HT-29 (cell line): Measurements from ENCODE around the gene E2F1. TPM values are rescaled to one million over a fixed set of nuclear protein-coding genes. Genes with fewer than 3 reads are reported as not detected.
"Not testable (repeated sequence)": the region's sequence is repeated elsewhere in the genome, so short reads cannot be mapped to it uniquely, and the experiment has no call there.

ENCODE experiments used
- DNase-seq: peaks from one replicate; pipeline ENCODE4 v3.0.0-alpha.2; 2015; ENCODE audit warnings: low spot score
- total RNA-seq: library from RNA; depleted of rRNA; stranded (reverse); fragments of >200 nt; shearing (Covaris generic); gene quantifications from 2 replicates; pipeline ENCODE4 v1.2.3, GENCODE V29; 2014

E2F1 gene
- total RNA-seq, 1 experiment from 2014 or later, result 98.9 TPM

GRCh38 chr20:33711446-33711738, 25.2 kb upstream of the E2F1 start:
- DNase-seq, result no peak

DNA sequence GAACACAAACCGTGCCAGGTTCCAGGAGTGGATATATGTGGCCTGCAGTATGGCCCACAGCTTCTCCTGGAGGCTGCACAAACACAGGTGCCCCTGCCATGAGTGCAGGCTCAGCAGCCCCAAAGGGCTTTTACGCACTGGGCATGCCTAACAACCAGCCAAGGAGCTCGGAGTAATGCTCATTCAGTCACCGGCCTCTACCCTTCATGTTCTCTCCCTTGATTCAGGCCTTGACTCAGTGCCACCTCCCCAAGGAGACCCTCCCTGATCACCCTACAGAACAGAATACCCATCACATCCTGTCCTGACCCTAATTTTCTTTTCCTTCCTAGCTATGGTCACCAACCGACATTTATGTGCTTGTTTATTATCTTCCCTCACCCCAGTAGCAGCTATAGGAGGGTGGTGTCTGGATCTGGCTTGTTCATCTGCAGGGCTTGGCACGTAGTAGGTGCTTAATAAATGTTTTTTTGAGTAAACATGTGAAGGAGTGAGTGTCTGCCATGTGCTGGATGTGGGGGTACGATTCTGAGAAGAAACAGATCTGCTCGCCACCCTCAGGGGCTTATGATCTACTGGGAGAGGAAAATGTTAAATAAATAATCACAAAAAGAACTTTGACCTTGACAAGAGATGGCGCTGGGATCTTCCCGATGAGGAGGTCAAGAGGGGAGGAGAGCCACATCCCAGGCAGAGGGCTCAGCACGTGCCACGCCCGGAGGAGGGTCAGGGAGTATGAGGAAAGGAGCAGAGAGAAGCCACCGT, 24.7 kb upstream of the E2F1 start:
- DNase-seq, result no peak

GRCh38 chr20:33709905-33710541, 23.8 kb upstream of the E2F1 start:
- DNase-seq, result no peak

DNA sequence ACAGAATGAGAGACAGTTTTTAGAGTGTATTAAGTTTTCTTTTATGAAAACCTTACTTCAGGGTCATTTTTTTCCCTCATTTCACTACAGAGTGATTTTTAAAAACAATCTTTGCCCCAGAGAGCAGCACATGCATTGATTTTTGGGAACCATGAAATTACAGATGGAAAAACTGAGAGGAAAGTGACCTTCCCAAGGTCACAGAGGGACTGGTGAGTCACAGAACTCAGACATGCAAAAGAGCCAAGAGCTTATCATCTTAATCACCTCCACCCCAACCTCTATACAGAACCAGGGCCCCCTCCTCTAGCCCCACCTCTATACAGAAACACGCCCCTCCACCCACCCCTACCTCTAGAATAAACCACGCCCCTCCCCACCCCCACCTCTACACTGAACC, 23.2 kb upstream of the E2F1 start:
- no peak for DNase-seq

DNA sequence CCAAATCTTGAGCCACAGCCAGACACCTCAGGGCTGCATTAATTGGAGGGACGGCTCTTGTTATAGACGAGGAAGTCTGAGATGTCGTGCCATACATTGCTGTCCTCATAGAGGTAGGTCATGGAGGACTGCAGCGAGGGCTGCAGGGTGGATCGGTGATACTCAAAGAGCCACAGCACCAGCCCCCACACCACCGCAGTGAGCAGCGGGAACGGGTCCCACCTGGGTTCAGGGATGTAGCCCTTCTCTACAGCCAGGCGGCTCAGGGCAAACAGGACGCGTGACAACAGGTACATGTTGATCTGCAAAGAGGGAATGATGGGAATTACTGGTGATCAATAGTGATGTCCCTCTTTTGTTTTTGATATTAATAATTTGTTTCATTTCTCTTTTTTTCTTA, 21.5 kb upstream of the E2F1 start:
- no peak for DNase-seq

- no peak for DNase-seq
Observed at GRCh38 chr20:33704197-33704924, 18.2 kb upstream of the E2F1 start.

- DNase-seq, result no peak
Observed at GRCh38 chr20:33703498-33704137, 17.4 kb upstream of the E2F1 start.

DNA sequence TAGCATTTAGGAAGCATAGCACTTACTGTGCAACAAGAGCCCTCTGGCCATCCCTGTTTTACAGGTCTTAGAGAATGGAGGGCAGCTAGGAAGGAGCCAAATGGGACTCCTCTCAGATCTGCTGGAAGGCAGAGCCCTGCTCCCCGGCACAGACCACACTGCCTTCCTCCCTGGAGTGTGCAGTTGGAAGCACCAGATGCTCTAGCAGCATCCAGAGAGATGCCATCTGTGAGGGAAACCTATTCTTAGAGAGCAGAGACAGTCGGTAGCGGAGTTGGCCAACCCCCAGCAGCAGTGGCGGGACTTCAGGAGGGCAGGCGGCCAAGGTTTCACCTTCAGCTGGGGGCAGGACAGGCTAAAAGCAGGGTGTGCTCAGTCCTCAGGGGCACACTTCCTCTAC, 16.7 kb upstream of the E2F1 start:
- no peak for DNase-seq

DNA sequence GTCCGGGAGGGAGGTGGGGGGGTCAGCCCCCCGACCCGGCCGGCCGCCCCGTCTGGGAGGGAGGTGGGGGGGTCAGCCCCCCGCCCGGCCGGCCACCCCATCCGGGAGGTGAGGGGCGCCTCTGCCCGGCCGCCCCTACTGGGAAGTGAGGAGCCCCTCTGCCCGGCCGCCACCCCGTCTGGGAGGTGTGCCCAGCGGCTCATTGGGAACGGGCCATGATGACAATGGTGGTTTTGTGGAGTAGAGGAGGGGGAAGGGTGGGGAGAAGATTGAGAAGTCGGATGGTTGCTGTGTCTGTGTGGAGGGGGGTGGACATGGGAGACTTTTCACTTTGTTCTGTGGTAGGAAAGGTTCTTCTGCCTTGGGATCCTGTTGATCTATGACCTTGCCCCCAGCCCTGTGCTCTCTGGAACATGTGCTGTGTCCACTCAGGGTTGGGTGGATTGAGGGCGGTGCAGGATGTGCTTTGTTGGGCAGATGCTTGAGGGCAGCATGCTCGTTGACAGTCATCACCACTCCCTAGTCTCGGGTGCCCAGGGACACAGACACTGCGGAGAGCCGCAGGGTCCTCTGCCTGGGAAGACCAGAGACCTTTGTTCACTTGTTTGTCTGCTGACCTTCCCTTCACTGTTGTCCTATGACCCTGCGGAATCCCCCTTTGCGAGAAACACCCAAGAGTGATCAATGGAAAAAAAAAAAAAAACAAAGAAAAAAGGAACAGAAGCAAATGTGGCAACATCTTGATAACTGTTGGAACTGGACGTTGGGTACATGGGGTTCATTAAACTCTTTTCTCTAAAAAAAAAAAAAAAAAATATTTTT, 15.7 kb upstream of the E2F1 start:
- no peak for DNase-seq

DNA sequence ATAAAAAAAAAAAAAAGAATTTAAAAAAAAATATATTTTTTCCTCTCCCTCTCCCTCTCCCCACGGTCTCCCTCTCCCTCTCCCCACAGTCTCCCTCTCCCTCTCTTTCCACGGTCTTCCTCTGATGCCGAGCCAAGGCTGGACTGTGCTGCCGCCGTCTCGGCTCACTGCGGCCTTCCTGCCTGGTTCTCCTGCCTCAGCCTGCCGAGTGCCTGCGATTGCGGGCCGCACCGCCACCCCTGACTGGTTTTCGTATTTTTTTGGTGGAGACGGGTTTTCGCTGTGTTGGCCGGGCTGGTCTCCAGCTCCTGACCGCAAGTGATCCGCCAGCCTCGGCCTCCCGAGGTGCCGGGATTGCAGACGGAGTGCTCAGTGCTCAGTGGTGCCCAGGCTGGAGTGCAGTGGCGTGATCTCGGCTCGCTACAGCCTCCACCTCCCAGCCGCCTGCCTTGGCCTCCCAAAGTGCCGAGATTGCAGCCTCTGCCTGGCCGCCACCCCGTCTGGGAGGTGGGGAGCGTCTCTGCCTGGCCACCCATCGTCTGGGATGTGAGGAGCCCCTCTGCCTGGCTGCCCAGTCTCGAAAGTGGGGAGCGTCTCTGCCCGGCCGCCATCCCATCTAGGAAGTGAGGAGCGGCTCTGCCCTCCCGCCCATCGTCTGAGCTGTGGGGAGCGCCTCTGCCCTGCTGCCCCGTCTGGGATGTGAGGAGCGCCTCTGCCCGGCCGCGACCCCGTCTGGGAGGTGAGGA, 14.7 kb upstream of the E2F1 start:
- DNase-seq, result not testable (repeated sequence)

- DNase-seq, result not testable (repeated sequence)
Observed at GRCh38 chr20:33698966-33699365, 12.8 kb upstream of the E2F1 start.

DNA sequence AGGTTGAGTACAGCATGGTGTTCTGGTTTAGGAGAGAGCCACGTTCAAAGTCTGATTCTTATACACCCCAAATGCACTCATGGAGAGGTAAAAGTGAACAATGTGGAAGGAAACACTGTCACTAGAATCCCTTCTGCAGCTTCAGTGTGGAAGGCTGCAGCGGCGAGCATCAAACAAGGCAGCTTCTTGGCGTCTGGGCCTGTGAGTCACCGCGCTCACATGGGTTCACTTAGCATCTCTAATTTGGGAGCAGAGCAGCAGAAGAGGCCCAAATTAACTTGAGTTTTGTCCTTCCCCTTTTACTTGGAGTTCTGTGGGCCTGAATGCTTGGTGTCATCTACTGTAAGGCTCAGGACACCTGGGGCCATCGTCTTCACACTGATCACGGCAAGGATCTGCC, 10.9 kb upstream of the E2F1 start:
- DNase-seq, result no peak

- no peak for DNase-seq
Observed at GRCh38 chr20:33696448-33696847, 10.3 kb upstream of the E2F1 start.

- no peak for DNase-seq
Observed at GRCh38 chr20:33694639-33695012, 8.4 kb upstream of the E2F1 start.

- no peak for DNase-seq
Observed at GRCh38 chr20:33693741-33694638, 7.8 kb upstream of the E2F1 start.

DNA sequence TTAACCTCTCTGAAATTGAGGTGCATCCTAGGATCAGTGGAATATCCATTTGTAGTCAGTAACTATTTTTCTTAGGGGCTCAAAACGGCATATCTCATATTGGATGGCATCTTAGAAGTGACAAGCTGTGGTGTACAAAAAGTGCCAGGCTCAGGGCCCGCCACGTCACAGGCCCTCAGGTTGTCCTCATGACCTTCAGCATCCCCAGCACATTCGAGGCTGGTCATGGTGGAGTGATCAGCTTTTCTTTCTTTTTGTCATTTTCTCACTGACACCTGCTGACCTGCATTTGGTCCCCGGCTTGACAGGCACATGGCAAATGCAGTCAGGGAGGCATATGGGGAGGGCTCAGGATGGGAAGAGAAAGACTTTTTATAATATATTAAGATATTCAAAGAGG, 7.1 kb upstream of the E2F1 start:
- no peak for DNase-seq

DNA sequence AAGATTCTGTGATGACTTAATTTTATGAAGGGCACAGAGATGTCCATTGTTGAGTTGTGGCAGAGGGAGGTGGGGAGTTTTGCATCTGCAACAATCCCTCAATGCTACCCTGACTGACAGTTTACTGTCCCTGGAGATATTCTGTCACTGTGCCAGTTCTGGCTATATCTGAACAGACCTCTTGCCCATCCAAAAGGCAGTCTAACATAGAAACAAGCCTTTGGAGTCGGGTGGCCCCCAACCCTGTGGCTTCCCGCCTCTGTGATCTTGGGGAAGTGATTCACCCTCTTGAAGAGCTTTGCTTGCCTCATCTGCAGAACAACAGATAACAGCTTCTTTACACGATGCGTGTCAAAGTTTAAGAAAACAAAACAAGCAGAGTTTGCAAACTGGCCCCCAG, 3.8 kb upstream of the E2F1 start:
- no peak for DNase-seq

GRCh38 chr20:33689493-33689892, 3.3 kb upstream of the E2F1 start:
- DNase-seq, result no peak

DNA sequence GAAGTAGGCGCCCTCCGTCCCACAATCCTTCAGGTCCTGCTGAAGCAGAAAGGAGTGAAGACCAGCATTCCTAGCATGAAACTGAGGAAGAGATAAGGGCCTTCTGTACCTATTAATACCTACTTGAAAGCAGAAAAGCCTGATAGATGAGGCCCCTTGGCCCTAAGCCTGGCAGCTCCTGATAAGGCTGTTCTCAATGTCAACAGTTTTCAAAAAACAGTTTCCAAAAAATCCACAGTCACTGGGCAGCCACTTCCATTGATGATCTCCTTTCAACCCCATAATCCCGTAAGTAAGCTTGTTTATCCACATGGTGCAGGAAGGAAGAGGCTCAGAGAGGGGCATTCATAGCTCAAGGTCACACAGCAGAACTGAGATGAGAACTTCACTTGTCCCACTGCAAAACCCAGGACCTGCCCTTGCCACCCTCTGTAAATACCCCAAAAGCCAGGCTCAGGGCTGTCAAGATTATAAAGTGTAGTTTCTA, 2.8 kb upstream of the E2F1 start:
- DNase-seq, result no peak
